Measurements from ENCODE around the gene GOT2.

Gene GOT2

DNA sequence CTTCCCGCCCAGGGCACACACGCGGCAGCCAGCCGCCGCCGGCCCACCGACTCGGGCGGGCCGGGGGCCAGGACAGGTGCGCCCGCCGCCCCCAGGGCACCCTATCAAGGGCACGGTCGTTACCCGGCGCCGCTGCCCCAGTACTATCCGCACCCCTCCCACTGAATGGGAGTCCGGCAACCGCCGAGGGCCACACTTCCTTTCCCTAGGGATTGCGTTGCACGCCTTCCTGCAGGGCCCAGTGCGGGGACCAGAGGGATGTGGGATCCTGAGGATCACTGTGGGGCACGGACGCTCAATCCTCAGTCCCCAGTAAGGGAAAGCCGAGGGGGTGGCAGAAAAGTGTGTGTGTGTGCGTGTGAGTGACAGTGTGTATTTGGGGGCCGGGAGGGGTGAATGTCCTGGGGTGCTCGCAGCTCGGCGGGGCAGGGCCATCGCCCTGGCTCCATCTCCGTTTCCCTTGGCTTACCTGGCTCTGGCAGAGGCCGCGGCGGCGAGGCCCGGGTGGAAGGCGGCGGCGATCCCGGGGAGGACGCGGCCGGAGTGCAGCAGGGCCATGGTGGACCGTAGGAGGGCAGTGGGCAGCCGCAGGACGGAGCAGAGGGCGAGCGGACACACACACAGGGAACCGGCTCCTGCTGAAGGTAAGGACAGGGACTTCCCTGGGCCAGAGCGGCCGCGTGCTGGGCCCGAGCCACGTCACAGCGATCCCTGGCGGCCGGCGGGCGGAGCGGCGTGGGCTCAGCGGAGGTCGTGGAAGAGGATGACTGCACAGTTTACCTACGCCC lies at the start of gene GOT2:
GOT2 (minus strand) TSS at position 646 of the 788 bp plus-strand sequence; CDS start at position 558, 88 bp downstream.
- H3K9me3 ChIP-seq (ENCODE audit: control insufficient read depth, insufficient read depth, low read depth, low read length) = no peaks in the 10 kb centered on the region
- H3K36me3 ChIP-seq (ENCODE audit: control insufficient read depth in 2 of 2, insufficient read depth in 1 of 2, low read length in 2 of 2) = peaks cover 0 to 30% of the 10 kb centered on the region in 2 experiments; a peak in 2 of 3 replicates
- peaks cover 8% of the 10 kb centered on the region; the same call in 1 of the 2 replicates for H3K4me1 ChIP-seq (ENCODE audit: control insufficient read depth, insufficient read depth, low read length)
- peak within 1 kb of the TSS; percentile 88 for H3K4me3 ChIP-seq (ENCODE audit: low read depth, low read length)
- H3K27ac ChIP-seq (ENCODE audit: extremely low read depth, low read depth, low read length) = peak within 1 kb of the TSS; percentile 75
- ChIA-PET CTCF (interaction anchor here (0.6 to 0.7 kb wide), 5 partner anchors 9 to 916 kb away, joined by 3 read pairs; no protein-coding TSS in a partner anchor), POLR2A (interaction anchor here (0.5 kb wide), 1 partner anchor 11 kb away, joined by 3 read pairs; no protein-coding TSS in a partner anchor)
- TF ChIP-seq BCL11A (tag by site-specific recombination; IDR thresholded peaks at IDR 0.05; ENCODE audit: low read depth) (no peak), GLI4 (tag by site-specific recombination; IDR thresholded peaks at IDR 0.05) (0 out of 2 replicates have a peak, but pooled peaks have one; percentile 24), EGR2 (tag by site-specific recombination; IDR thresholded peaks at IDR 0.05; ENCODE audit: low read depth) (peak; percentile 83), SP2 (tag by site-specific recombination; IDR thresholded peaks at IDR 0.05) (peak; percentile 20; the same call in 1 of the 2 replicates), ZNF354C (tag by site-specific recombination; IDR thresholded peaks at IDR 0.05; ENCODE audit: borderline replicate concordance, low read depth) (no peak), ZNF133 (tag by site-specific recombination; IDR thresholded peaks at IDR 0.05) (peak; percentile 34; the same call in 1 of the 2 replicates), ZNF175 (tag by site-specific recombination; IDR thresholded peaks at IDR 0.05) (no peak), ZNF350 (tag by site-specific recombination; IDR thresholded peaks at IDR 0.05) (no peak), ZNF544 (tag by site-specific recombination; IDR thresholded peaks at IDR 0.05) (no peak), ZNF174 (tag by site-specific recombination; IDR thresholded peaks at IDR 0.05) (no peak), ZNF837 (tag by site-specific recombination; IDR thresholded peaks at IDR 0.05) (no peak), ZNF114 (tag by site-specific recombination; IDR thresholded peaks at IDR 0.05) (no peak), ZNF24 (tag by site-specific recombination; IDR thresholded peaks at IDR 0.05) (peak; percentile 89), ZNF10 (tag by site-specific recombination; IDR thresholded peaks at IDR 0.05) (peak; percentile 98), ZNF138 (tag by site-specific recombination; IDR thresholded peaks at IDR 0.05; ENCODE audit: borderline replicate concordance) (no peak), SP3 (tag by site-specific recombination; IDR thresholded peaks at IDR 0.05) (no peak), ZNF366 (tag by site-specific recombination; conservative IDR thresholded peaks at IDR 0.05) (peak; percentile 52; the same call in 1 of the 2 replicates), MYNN (tag by site-specific recombination; IDR thresholded peaks at IDR 0.05; ENCODE audit: borderline replicate concordance) (no peak), ZNF121 (tag by site-specific recombination; IDR thresholded peaks at IDR 0.05) (no peak), ZNF664 (tag by site-specific recombination; IDR thresholded peaks at IDR 0.05) (no peak)
- TF ChIP-seq, protein P1, sequence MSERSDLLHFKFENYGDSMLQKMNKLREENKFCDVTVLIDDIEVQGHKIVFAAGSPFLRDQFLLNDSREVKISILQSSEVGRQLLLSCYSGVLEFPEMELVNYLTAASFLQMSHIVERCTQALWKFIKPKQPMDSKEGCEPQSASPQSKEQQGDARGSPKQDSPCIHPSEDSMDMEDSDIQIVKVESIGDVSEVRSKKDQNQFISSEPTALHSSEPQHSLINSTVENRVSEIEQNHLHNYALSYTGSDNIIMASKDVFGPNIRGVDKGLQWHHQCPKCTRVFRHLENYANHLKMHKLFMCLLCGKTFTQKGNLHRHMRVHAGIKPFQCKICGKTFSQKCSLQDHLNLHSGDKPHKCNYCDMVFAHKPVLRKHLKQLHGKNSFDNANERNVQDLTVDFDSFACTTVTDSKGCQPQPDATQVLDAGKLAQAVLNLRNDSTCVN (tag by site-specific recombination; optimal IDR thresholded peaks at IDR 0.05) = peak; percentile 42
- TF ChIP-seq, protein P2, sequence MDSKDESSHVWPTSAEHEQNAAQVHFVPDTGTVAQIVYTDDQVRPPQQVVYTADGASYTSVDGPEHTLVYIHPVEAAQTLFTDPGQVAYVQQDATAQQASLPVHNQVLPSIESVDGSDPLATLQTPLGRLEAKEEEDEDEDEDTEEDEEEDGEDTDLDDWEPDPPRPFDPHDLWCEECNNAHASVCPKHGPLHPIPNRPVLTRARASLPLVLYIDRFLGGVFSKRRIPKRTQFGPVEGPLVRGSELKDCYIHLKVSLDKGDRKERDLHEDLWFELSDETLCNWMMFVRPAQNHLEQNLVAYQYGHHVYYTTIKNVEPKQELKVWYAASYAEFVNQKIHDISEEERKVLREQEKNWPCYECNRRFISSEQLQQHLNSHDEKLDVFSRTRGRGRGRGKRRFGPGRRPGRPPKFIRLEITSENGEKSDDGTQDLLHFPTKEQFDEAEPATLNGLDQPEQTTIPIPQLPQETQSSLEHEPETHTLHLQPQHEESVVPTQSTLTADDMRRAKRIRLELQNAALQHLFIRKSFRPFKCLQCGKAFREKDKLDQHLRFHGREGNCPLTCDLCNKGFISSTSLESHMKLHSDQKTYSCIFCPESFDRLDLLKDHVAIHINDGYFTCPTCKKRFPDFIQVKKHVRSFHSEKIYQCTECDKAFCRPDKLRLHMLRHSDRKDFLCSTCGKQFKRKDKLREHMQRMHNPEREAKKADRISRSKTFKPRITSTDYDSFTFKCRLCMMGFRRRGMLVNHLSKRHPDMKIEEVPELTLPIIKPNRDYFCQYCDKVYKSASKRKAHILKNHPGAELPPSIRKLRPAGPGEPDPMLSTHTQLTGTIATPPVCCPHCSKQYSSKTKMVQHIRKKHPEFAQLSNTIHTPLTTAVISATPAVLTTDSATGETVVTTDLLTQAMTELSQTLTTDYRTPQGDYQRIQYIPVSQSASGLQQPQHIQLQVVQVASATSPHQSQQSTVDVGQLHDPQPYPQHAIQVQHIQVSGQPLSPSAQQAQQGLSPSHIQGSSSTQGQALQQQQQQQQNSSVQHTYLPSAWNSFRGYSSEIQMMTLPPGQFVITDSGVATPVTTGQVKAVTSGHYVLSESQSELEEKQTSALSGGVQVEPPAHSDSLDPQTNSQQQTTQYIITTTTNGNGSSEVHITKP (tag by site-specific recombination; IDR thresholded peaks at IDR 0.05) = peak; percentile 36; the same call in 1 of the 2 replicates
- TF ChIP-seq, protein P3, sequence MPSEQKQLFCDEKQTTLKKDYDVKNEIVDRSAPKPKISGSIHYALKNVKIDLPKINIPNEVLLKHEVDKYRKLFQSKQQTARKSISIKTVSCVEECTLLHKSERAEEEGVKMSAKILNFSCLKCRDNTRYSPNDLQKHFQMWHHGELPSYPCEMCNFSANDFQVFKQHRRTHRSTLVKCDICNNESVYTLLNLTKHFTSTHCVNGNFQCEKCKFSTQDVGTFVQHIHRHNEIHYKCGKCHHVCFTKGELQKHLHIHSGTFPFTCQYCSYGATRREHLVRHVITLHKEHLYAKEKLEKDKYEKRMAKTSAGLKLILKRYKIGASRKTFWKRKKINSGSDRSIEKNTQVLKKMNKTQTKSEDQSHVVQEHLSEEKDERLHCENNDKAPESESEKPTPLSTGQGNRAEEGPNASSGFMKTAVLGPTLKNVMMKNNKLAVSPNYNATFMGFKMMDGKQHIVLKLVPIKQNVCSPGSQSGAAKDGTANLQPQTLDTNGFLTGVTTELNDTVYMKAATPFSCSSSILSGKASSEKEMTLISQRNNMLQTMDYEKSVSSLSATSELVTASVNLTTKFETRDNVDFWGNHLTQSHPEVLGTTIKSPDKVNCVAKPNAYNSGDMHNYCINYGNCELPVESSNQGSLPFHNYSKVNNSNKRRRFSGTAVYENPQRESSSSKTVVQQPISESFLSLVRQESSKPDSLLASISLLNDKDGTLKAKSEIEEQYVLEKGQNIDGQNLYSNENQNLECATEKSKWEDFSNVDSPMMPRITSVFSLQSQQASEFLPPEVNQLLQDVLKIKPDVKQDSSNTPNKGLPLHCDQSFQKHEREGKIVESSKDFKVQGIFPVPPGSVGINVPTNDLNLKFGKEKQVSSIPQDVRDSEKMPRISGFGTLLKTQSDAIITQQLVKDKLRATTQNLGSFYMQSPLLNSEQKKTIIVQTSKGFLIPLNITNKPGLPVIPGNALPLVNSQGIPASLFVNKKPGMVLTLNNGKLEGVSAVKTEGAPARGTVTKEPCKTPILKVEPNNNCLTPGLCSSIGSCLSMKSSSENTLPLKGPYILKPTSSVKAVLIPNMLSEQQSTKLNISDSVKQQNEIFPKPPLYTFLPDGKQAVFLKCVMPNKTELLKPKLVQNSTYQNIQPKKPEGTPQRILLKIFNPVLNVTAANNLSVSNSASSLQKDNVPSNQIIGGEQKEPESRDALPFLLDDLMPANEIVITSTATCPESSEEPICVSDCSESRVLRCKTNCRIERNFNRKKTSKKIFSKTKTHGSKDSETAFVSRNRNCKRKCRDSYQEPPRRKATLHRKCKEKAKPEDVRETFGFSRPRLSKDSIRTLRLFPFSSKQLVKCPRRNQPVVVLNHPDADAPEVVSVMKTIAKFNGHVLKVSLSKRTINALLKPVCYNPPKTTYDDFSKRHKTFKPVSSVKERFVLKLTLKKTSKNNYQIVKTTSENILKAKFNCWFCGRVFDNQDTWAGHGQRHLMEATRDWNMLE (tag by site-specific recombination; conservative IDR thresholded peaks at IDR 0.05; ENCODE audit: low read depth) = no peak
- TF ChIP-seq, protein P4, sequence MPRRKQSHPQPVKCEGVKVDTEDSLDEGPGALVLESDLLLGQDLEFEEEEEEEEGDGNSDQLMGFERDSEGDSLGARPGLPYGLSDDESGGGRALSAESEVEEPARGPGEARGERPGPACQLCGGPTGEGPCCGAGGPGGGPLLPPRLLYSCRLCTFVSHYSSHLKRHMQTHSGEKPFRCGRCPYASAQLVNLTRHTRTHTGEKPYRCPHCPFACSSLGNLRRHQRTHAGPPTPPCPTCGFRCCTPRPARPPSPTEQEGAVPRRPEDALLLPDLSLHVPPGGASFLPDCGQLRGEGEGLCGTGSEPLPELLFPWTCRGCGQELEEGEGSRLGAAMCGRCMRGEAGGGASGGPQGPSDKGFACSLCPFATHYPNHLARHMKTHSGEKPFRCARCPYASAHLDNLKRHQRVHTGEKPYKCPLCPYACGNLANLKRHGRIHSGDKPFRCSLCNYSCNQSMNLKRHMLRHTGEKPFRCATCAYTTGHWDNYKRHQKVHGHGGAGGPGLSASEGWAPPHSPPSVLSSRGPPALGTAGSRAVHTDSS (tag by site-specific recombination; IDR thresholded peaks at IDR 0.05) = peak; percentile 47; the same call in 1 of the 2 replicates
- TF ChIP-seq, protein P5, sequence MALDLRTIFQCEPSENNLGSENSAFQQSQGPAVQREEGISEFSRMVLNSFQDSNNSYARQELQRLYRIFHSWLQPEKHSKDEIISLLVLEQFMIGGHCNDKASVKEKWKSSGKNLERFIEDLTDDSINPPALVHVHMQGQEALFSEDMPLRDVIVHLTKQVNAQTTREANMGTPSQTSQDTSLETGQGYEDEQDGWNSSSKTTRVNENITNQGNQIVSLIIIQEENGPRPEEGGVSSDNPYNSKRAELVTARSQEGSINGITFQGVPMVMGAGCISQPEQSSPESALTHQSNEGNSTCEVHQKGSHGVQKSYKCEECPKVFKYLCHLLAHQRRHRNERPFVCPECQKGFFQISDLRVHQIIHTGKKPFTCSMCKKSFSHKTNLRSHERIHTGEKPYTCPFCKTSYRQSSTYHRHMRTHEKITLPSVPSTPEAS (tag by site-specific recombination; IDR thresholded peaks at IDR 0.05) = 0 out of 2 replicates have a peak, but pooled peaks have one; percentile 61
